H1 (cell line): ENCODE data around the gene RGS9. TPM values are rescaled to one million over a fixed set of nuclear protein-coding genes. Genes with fewer than 3 reads are reported as not detected.

Source experiments
- CTCF ChIA-PET: fragments of 300-600 bp; sonication (Branson Sonifier 250); formaldehyde crosslinking; loops from one replicate; lab custom pipeline; 2021; ENCODE audit not compliant: partially characterized antibody; lab: Charles Lee
- POLR2A ChIA-PET: fragments of 300-600 bp; sonication (Branson Sonifier 250); formaldehyde crosslinking; loops from one replicate; lab custom pipeline; 2021; ENCODE audit warnings: inconsistent platforms; ENCODE audit not compliant: partially characterized antibody; lab: Charles Lee
- DNase-seq, 2 experiments: peaks; one replicate each; pipeline versions ENCODE4 v3.0.0 to v3.0.0-alpha.2; 2010 to 2022; ENCODE audit warnings: low spot score in 2 of 2, low read depth in 1 of 2, mixed read lengths in 1 of 2
- FAIRE-seq: peaks from 2 replicates; lab custom pipeline; 2011; peaks lifted over from hg19 to GRCh38; lab: Jason Lieb, UNC
- H2AFZ ChIP-seq: 2 replicates; pipeline ENCODE4 v1.8.1; 2012; ENCODE audit warnings: low read length, inconsistent platforms
- H2AK5ac ChIP-seq: 2 replicates; pipeline ENCODE4 v1.6.1; 2013; ENCODE audit warnings: low read depth, low read length
- H2BK120ac ChIP-seq: replicated peaks from 2 replicates; pipeline ENCODE3; 2013; ENCODE audit warnings: low read depth, low read length, inconsistent platforms
- H2BK12ac ChIP-seq: 2 replicates; pipeline ENCODE4 v1.6.1; 2013; ENCODE audit warnings: low read depth, low read length
- H2BK15ac ChIP-seq: 2 replicates; pipeline ENCODE4 v1.6.1; 2013; ENCODE audit warnings: low read length
- H2BK20ac ChIP-seq: 2 replicates; pipeline ENCODE4 v1.6.1; 2013; ENCODE audit warnings: low read length
- H2BK5ac ChIP-seq: 2 replicates; pipeline ENCODE4 v1.6.1; 2013; ENCODE audit warnings: low read depth, low read length
- H3K14ac ChIP-seq: 2 replicates; pipeline ENCODE4 v1.6.1; 2013; ENCODE audit warnings: inconsistent platforms; ENCODE audit not compliant: insufficient read length
- H3K18ac ChIP-seq: 2 replicates; pipeline ENCODE4 v1.6.1; 2013; ENCODE audit warnings: low read length; ENCODE audit errors: extremely low read depth
- H3K23ac ChIP-seq: 2 replicates; pipeline ENCODE4 v1.6.1; 2013; ENCODE audit warnings: inconsistent platforms; ENCODE audit not compliant: insufficient read length
- H3K23me2 ChIP-seq: 2 replicates; pipeline ENCODE4 v1.6.1; 2013; ENCODE audit warnings: low read depth, low read length
- H3K27ac ChIP-seq: 2 replicates; pipeline ENCODE4 v1.6.1; 2011; ENCODE audit warnings: low read depth, low read length, inconsistent platforms
- H3K27me3 ChIP-seq, 4 experiments: replicated peaks in 1 of 4; 1 replicate in 1 of 4; 2 replicates in 3 of 4; pipeline versions ENCODE4 v1.6.1 to v1.8.1; 2011 to 2013; ENCODE audit warnings: low read length in 3 of 4, mild to moderate bottlenecking in 3 of 4, inconsistent platforms in 2 of 4, mixed read lengths in 2 of 4, moderate library complexity in 1 of 4; ENCODE audit not compliant: control insufficient read depth in 3 of 4, insufficient read depth in 3 of 4; ENCODE audit errors: extremely low read depth in 1 of 4
- H3K36me3 ChIP-seq, 4 experiments: 2 replicates each; pipeline versions ENCODE4 v1.6.1 to v1.8.1; 2011 to 2013; ENCODE audit warnings: mild to moderate bottlenecking in 4 of 4, low read length in 3 of 4, moderate library complexity in 2 of 4, control low read depth in 1 of 4, inconsistent platforms in 1 of 4; ENCODE audit not compliant: insufficient read depth in 4 of 4, control insufficient read depth in 2 of 4
- H3K4ac ChIP-seq: replicated peaks from 2 replicates; pipeline ENCODE3; 2013; ENCODE audit warnings: low read length, low read depth, mixed read lengths, inconsistent platforms; ENCODE audit not compliant: insufficient read length
- H3K4me1 ChIP-seq, 4 experiments: replicated peaks in 1 of 4; 1 replicate in 1 of 4; 2 replicates in 3 of 4; pipeline versions ENCODE4 v1.6.1 to v1.8.1; 2011 to 2013; ENCODE audit warnings: low read length in 3 of 4, inconsistent platforms in 2 of 4, mixed read lengths in 1 of 4; ENCODE audit not compliant: insufficient read depth in 4 of 4, control insufficient read depth in 3 of 4
- H3K4me2 ChIP-seq, 2 experiments: 2 replicates each; pipeline versions ENCODE4 v1.6.1 to v1.8.1; 2011 to 2013; ENCODE audit warnings: low read depth in 2 of 2, low read length in 2 of 2, control low read depth in 1 of 2, inconsistent platforms in 1 of 2, mild to moderate bottlenecking in 1 of 2; ENCODE audit not compliant: insufficient read depth in 1 of 2
- H3K4me3 ChIP-seq, 4 experiments: fragments of 200-600, 300-600 bp in 1 of 4; sonication (generic), shearing (Covaris generic), sonication (Bioruptor Twin) in 1 of 4; 2 replicates each; pipeline versions ENCODE4 v1.5.1 to v1.8.1; 2011 to 2016; ENCODE audit warnings: low read length in 4 of 4, low read depth in 3 of 4, control low read depth in 2 of 4, inconsistent platforms in 2 of 4, mild to moderate bottlenecking in 2 of 4, mixed read lengths in 1 of 4, moderate library complexity in 1 of 4; ENCODE audit not compliant: insufficient read depth in 2 of 4; ENCODE audit errors: extremely low read depth in 1 of 4
- H3K56ac ChIP-seq: replicated peaks from 2 replicates; pipeline ENCODE3; 2013; ENCODE audit warnings: low read depth, mild to moderate bottlenecking, mixed read lengths, low read length, inconsistent platforms; ENCODE audit not compliant: insufficient read length
- H3K79me1 ChIP-seq: 2 replicates; pipeline ENCODE4 v1.6.1; 2013; ENCODE audit warnings: low read depth, low read length, control low read depth
- H3K79me2 ChIP-seq, 2 experiments: 2 replicates each; pipeline versions ENCODE4 v1.6.1 to v1.8.1; 2012 to 2013; ENCODE audit warnings: low read length in 2 of 2, mild to moderate bottlenecking in 2 of 2, inconsistent platforms in 1 of 2; ENCODE audit not compliant: insufficient read depth in 2 of 2, control insufficient read depth in 1 of 2
- H3K9ac ChIP-seq, 4 experiments: replicated peaks in 1 of 4; 1 replicate in 1 of 4; 2 replicates in 3 of 4; pipeline versions ENCODE4 v1.6.1 to v1.8.1; 2011 to 2013; ENCODE audit warnings: low read depth in 3 of 4, low read length in 3 of 4, control low read depth in 2 of 4, mild to moderate bottlenecking in 2 of 4, moderate library complexity in 2 of 4, inconsistent platforms in 1 of 4; ENCODE audit errors: extremely low read depth in 1 of 4
- H3K9me3 ChIP-seq, 2 experiments: 2 replicates each; pipeline versions ENCODE4 v1.6.1 to v1.8.1; 2012 to 2013; ENCODE audit warnings: mild to moderate bottlenecking in 2 of 2, moderate library complexity in 2 of 2, control low read depth in 1 of 2, inconsistent platforms in 1 of 2, low read depth in 1 of 2, low read length in 1 of 2, mixed read lengths in 1 of 2; ENCODE audit not compliant: insufficient read depth in 2 of 2
- H4K20me1 ChIP-seq, 2 experiments: replicated peaks in 1 of 2; 2 replicates each; pipeline versions ENCODE3 to v1.8.1; 2011 to 2013; ENCODE audit warnings: inconsistent platforms in 2 of 2, low read length in 2 of 2, mild to moderate bottlenecking in 1 of 2; ENCODE audit not compliant: insufficient read depth in 2 of 2, control insufficient read depth in 1 of 2
- H4K5ac ChIP-seq: 2 replicates; pipeline ENCODE4 v1.6.1; 2013; ENCODE audit warnings: low read length, low read depth, mixed read lengths, inconsistent platforms; ENCODE audit not compliant: insufficient read length
- H4K8ac ChIP-seq: 2 replicates; pipeline ENCODE4 v1.8.0; 2013; ENCODE audit warnings: mild to moderate bottlenecking, moderate library complexity, low read length, inconsistent platforms; ENCODE audit not compliant: insufficient read depth; ENCODE audit errors: extremely low read depth
- H4K91ac ChIP-seq: replicated peaks from 2 replicates; pipeline ENCODE3; 2013; ENCODE audit warnings: low read length, mixed read lengths, inconsistent platforms; ENCODE audit not compliant: insufficient read length
- ATF2 ChIP-seq: IDR thresholded peaks from 2 replicates; pipeline ENCODE4 v1.6.1; 2012; ENCODE audit warnings: low read length, inconsistent platforms
- EP300 ChIP-seq, 2 experiments: IDR thresholded peaks; 1 replicate in 1 of 2; 2 replicates in 1 of 2; pipeline ENCODE4 v1.6.1; 2011 to 2012; ENCODE audit warnings: low read depth in 2 of 2, low read length in 2 of 2, mild to moderate bottlenecking in 2 of 2, borderline replicate concordance in 1 of 2, inconsistent platforms in 1 of 2, moderate library complexity in 1 of 2
- SP1 ChIP-seq: IDR thresholded peaks from 2 replicates; pipeline ENCODE4 v1.6.1; 2011; ENCODE audit warnings: low read depth, low read length
- TEAD4 ChIP-seq: IDR thresholded peaks from 2 replicates; pipeline ENCODE4 v1.6.1; 2012; ENCODE audit warnings: low read depth, low read length, inconsistent platforms, mixed read lengths
- WGBS, 2 experiments: shearing (Covaris generic) in 1 of 2; methylation state at CpG; one replicate each; pipeline versions ENCODE4 v1.1.6 to v1.1.7; 2013 to 2015; ENCODE audit warnings: low lambda C conversion rate in 2 of 2, mixed read lengths in 2 of 2, inconsistent platforms in 1 of 2, low coverage in 1 of 2, missing lambda C conversion rate in 1 of 2; ENCODE audit not compliant: insufficient replicate concordance in 2 of 2, insufficient coverage in 1 of 2, insufficient read length in 1 of 2; ENCODE audit errors: extremely low coverage in 1 of 2, missing lambda C conversion rate in 1 of 2; 5-methylcytosine and 5-hydroxymethylcytosine counted together
- polyA plus RNA-seq, 7 experiments: library from polyadenylated mRNA; depleted of rRNA in 3 of 7; stranded (reverse) in 5 of 7; unstranded in 2 of 7; fragments of >200 nt in 5 of 7; fragments of 200-250 nt in 2 of 7; gene quantifications; 1 replicate in 5 of 7; 2 replicates in 1 of 7; 4 replicates in 1 of 7; pipeline versions ENCODE4 v1.2.1 to v1.2.3, GENCODE V29; 2011 to 2013; ENCODE audit warnings: missing spikeins in 2 of 7, mixed read lengths in 2 of 7
- total RNA-seq: library from RNA; stranded (reverse); fragmentation: NEBNext Ultra II Directional; extraction: Animal tissue kit (Norgen Biotek cat#: 25700); gene quantifications from 2 replicates; pipeline ENCODE4 v1.2.1, GENCODE V29; 2021
- TF ChIP-seq, protein P1 (sequence below): IDR thresholded peaks from 2 replicates; pipeline ENCODE4 v1.6.1; 2011; ENCODE audit warnings: low read length, improper control_type of control experiment
- TF ChIP-seq, protein P2 (sequence below): IDR thresholded peaks from 2 replicates; pipeline ENCODE4 v1.6.1; 2012; ENCODE audit warnings: inconsistent platforms

RGS9 gene
- total and polyA plus RNA-seq, 2 of the 8 experiments (the other 6 are each of a cell fraction or from before 2014, with no cell fraction given): 8.9 to 20.5 TPM

DNA sequence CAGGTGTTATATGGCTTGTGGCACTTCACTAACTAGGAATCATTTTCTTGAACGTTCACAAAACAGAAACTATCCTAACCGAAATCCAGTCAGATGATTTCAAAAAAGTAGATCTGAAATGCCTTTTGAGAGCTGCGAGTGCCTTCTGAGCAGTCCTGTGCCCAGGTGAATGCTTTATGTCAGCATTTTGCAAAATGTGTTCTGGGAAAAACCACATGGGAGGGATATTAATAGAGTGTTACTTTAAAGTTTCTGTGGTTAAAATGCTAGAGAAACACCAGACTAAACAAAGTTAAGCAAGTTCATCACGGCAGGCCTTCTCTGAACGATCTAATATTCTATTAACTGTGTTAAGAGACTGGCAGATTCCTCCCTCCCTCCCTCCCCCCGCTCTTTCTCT is 15.8 kb upstream of the RGS9 start:
- H3K36me3 ChIP-seq: no peaks in the 10 kb centered on the region
- DNase-seq: no peak
- TF ChIP-seq, protein P1, sequence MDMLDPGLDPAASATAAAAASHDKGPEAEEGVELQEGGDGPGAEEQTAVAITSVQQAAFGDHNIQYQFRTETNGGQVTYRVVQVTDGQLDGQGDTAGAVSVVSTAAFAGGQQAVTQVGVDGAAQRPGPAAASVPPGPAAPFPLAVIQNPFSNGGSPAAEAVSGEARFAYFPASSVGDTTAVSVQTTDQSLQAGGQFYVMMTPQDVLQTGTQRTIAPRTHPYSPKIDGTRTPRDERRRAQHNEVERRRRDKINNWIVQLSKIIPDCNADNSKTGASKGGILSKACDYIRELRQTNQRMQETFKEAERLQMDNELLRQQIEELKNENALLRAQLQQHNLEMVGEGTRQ: no peak
- TF ChIP-seq, protein P2, sequence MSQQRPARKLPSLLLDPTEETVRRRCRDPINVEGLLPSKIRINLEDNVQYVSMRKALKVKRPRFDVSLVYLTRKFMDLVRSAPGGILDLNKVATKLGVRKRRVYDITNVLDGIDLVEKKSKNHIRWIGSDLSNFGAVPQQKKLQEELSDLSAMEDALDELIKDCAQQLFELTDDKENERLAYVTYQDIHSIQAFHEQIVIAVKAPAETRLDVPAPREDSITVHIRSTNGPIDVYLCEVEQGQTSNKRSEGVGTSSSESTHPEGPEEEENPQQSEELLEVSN: no peak
- TF ChIP-seq TEAD4 (no peak), SP1 (no peak), EP300 (IDR thresholded peaks at IDR 0.05; ENCODE audit: borderline replicate concordance in 1 of 2, low read depth in 2 of 2, low read length in 2 of 2) (no peak), ATF2 (no peak)
- no peaks in the 10 kb centered on the region for H3K79me1 ChIP-seq
- H4K91ac ChIP-seq: no peak overlapping the region
- H4K8ac ChIP-seq: no peak overlapping the region
- FAIRE-seq: no peak
- H2BK120ac ChIP-seq: no peak overlapping the region
- ChIA-PET CTCF (no interaction called here), POLR2A (interaction anchor here (1.6 kb wide), 1 partner anchor 19 kb away, joined by 3 read pairs; no protein-coding TSS in a partner anchor)
- H3K27ac ChIP-seq: no peak overlapping the region
- H2AFZ ChIP-seq: no peak overlapping the region
- WGBS, 2 experiments: 59% methylated on average over 5 of the region's 6 CpGs; no CpG with 5 or more reads in 1 of the 2 experiments
- no peak overlapping the region for H3K4me3 ChIP-seq
- H2BK15ac ChIP-seq: no peak overlapping the region
- no peaks in the 10 kb centered on the region for H3K27me3 ChIP-seq
- no peaks in the 10 kb centered on the region for H3K9me3 ChIP-seq
- H3K23me2 ChIP-seq: no peaks in the 10 kb centered on the region
- no peak overlapping the region for H3K18ac ChIP-seq
- no peak overlapping the region for H3K14ac ChIP-seq
- no peak overlapping the region for H3K4ac ChIP-seq
- H3K23ac ChIP-seq: no peak overlapping the region
- no peaks in the 10 kb centered on the region for H3K79me2 ChIP-seq
- H3K4me2 ChIP-seq: no peak overlapping the region
- no peak overlapping the region for H2AK5ac ChIP-seq
- no peak overlapping the region for H3K9ac ChIP-seq
- H4K5ac ChIP-seq: no peak overlapping the region
- H4K20me1 ChIP-seq: no peaks in the 10 kb centered on the region
- H2BK20ac ChIP-seq: no peak overlapping the region
- H3K56ac ChIP-seq: no peak overlapping the region
- no peak overlapping the region for H2BK12ac ChIP-seq
- H2BK5ac ChIP-seq: no peak overlapping the region
- no peaks in the 10 kb centered on the region for H3K4me1 ChIP-seq
